Mesothelial cell of epicardium (in vitro differentiated cells): Measurements from ENCODE around the gene COL3A1. TPM values are rescaled to one million over a fixed set of nuclear protein-coding genes. Genes with fewer than 3 reads are reported as not detected.

ENCODE experiments used
- DNase-seq, 2 experiments: peaks; one replicate each; pipeline ENCODE4 v3.0.0; 2021; ENCODE audit warnings: low spot score in 2 of 2; ENCODE audit not compliant: unreplicated experiment in 2 of 2
- H3K27ac Mint-ChIP-seq: 2 replicates; pipeline ENCODE4 v1.8.0; 2021; ENCODE audit warnings: mixed read lengths
- H3K27me3 Mint-ChIP-seq: 2 replicates; pipeline ENCODE4 v1.8.0; 2021; ENCODE audit warnings: low read depth, mixed read lengths
- H3K36me3 Mint-ChIP-seq: 2 replicates; pipeline ENCODE4 v1.8.0; 2021; ENCODE audit warnings: mixed read lengths
- H3K4me1 Mint-ChIP-seq: 2 replicates; pipeline ENCODE4 v1.8.0; 2021; ENCODE audit warnings: mixed read lengths
- H3K4me3 Mint-ChIP-seq: 2 replicates; pipeline ENCODE4 v1.8.0; 2021; ENCODE audit warnings: mild to moderate bottlenecking, moderate library complexity, mixed read lengths
- H3K9me3 Mint-ChIP-seq: 2 replicates; pipeline ENCODE4 v1.8.0; 2021; ENCODE audit warnings: mixed read lengths
- total RNA-seq: library from RNA; stranded (reverse); gene quantifications from 3 replicates; pipeline ENCODE4 v1.2.1, GENCODE V29; 2021
- TF ChIP-seq, protein P1 (sequence below): fragments of 200-600 bp; sonication (generic); IDR thresholded peaks from one replicate; pipeline ENCODE4 v1.5.0; 2021; ENCODE audit warnings: antibody characterized with exemption; ENCODE audit not compliant: unreplicated experiment

COL3A1 gene
- total RNA-seq = 7,569 to 7,691 TPM (median 7,584 TPM) in 3 replicates

GRCh38 chr2:188974164-188974563, at the start of gene COL3A1:
Gene COL3A1, plus strand, starts transcription at chr2:188974373. Its CDS starts 117 bp downstream, at chr2:188974490.
- TF ChIP-seq, protein P1, sequence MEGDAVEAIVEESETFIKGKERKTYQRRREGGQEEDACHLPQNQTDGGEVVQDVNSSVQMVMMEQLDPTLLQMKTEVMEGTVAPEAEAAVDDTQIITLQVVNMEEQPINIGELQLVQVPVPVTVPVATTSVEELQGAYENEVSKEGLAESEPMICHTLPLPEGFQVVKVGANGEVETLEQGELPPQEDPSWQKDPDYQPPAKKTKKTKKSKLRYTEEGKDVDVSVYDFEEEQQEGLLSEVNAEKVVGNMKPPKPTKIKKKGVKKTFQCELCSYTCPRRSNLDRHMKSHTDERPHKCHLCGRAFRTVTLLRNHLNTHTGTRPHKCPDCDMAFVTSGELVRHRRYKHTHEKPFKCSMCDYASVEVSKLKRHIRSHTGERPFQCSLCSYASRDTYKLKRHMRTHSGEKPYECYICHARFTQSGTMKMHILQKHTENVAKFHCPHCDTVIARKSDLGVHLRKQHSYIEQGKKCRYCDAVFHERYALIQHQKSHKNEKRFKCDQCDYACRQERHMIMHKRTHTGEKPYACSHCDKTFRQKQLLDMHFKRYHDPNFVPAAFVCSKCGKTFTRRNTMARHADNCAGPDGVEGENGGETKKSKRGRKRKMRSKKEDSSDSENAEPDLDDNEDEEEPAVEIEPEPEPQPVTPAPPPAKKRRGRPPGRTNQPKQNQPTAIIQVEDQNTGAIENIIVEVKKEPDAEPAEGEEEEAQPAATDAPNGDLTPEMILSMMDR = no peak
- Mint-ChIP-seq H3K4me1 (peaks cover 47% of the 10 kb centered on the region), H3K9me3 (no peaks in the 10 kb centered on the region), H3K27ac (peak within 1 kb of the TSS; percentile 98), H3K4me3 (peak within 1 kb of the TSS; percentile 93), H3K36me3 (peaks cover 6% of the 10 kb centered on the region), H3K27me3 (no peaks in the 10 kb centered on the region)
- DNase-seq = peak in 1 of 2 experiments; percentile 53

DNA sequence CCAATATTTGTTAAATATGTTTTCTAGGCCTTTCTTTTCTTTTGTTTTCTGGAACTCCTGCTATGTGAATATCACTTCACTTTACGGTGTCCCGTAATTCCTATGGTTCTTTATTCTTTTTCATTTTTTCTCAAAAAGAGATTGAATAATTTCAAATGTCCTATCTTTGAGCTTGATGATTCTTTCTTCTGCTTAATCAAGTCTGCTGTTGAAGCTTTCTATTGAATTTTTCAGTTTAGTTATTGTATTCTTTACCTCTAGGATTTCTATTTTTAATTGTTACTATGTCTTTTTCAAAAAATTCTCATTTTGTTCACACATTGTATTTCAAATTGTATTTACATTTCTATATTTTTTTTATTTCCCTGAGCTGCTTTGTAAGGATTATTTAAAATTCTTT, 45.5 kb upstream of the COL3A1 start:
- TF ChIP-seq, protein P1 = no peak
- Mint-ChIP-seq H3K4me3 (no peak overlapping the region), H3K27me3 (no peaks in the 10 kb centered on the region), H3K4me1 (no peaks in the 10 kb centered on the region), H3K27ac (no peak overlapping the region), H3K9me3 (peaks cover 57% of the 10 kb centered on the region), H3K36me3 (peaks cover 19% of the 10 kb centered on the region)
- DNase-seq = no peak

DNA sequence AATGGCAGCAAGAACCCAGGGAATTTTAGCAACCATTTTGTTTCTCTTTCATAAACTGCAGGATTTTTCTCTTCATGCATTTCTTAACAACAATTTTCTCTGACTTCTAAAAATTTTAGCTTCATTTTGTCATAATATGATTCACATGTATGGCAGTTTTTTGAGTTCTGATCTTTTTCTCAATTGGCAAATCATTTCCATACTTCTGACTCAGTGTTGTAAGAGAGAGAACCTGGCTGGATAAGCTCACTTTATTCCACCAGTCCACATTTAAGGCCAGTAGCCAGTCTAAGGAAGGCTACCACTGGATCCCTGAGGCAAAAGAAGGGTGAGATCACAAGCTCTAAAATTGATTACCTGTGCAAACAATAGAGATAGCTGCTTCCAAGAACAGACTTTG, 42.8 kb upstream of the COL3A1 start:
- Mint-ChIP-seq H3K9me3 (peaks cover 40% of the 10 kb centered on the region), H3K27ac (no peak overlapping the region), H3K36me3 (peaks cover 11% of the 10 kb centered on the region), H3K4me1 (no peaks in the 10 kb centered on the region), H3K27me3 (no peaks in the 10 kb centered on the region), H3K4me3 (no peak overlapping the region)
- no peak for DNase-seq
- TF ChIP-seq, protein P1 = no peak

GRCh38 chr2:188937228-188938220, 36.6 kb upstream of the COL3A1 start:
- Mint-ChIP-seq H3K36me3 (no peaks in the 10 kb centered on the region), H3K4me3 (no peak overlapping the region), H3K27ac (no peak overlapping the region), H3K9me3 (peaks cover 3% of the 10 kb centered on the region), H3K4me1 (peaks cover 6% of the 10 kb centered on the region), H3K27me3 (no peaks in the 10 kb centered on the region)
- DNase-seq = no peak
- TF ChIP-seq, protein P1 = no peak

DNA sequence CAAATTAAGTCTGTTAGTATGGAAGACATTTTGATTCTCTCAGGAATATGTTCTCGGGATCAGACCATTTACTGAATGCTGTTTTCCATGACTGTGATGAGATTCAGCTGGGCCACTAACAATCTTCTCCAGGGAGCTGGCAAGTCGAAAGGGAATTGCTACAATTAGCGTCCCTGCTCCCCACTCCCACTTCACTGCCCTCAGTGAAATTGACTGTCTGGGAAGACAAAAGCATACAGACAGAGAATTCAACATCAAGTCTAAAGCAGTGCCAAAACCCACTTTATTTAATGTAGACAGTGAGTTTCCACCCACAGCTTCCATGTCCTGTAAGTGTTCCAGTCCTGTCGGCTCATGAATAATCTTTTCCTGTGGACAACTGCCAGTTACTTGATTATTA, 34.0 kb upstream of the COL3A1 start:
- peak overlapping the region; percentile 88 for H3K27ac Mint-ChIP-seq
- DNase-seq = no peak
- H3K36me3 Mint-ChIP-seq = no peaks in the 10 kb centered on the region
- TF ChIP-seq, protein P1 = no peak
- H3K4me1 Mint-ChIP-seq = peaks cover 6% of the 10 kb centered on the region
- no peaks in the 10 kb centered on the region for H3K27me3 Mint-ChIP-seq
- peaks cover 7% of the 10 kb centered on the region for H3K9me3 Mint-ChIP-seq
- peak overlapping the region; percentile 12 for H3K4me3 Mint-ChIP-seq
